Measurements from ENCODE around the gene CCS.

DNA sequence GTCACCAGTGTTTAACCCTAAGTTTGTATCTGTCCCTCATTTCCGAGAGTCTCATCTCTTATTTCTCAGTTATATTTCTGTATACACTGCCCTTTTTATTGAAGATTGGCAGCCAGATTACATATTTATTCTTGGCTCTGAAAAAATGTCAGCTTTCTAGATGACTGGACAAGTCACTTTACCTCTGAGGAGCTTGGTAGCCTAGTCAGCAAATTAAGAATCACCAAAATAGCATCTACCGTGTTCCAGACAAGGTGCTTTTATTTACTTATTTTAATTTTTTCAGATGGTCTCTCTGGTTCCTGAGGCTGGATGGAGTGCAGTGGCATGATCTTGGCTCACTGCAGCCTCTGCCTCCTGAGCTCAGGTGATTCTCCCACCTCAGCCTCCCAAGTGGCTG, 40.0 kb downstream of the CCS start:
- TF ChIP-seq CTCF (conservative IDR thresholded peaks at IDR 0.05 in 1 of 2, IDR thresholded peaks at IDR 0.05 in 1 of 2; ENCODE audit: low read depth in 1 of 2, low read length in 2 of 2) (no peak), EZH2 (IDR thresholded peaks at IDR 0.05; ENCODE audit: low read length, missing control alignments) (no peak)
